ENCODE measurements around the gene GET4.

DNA sequence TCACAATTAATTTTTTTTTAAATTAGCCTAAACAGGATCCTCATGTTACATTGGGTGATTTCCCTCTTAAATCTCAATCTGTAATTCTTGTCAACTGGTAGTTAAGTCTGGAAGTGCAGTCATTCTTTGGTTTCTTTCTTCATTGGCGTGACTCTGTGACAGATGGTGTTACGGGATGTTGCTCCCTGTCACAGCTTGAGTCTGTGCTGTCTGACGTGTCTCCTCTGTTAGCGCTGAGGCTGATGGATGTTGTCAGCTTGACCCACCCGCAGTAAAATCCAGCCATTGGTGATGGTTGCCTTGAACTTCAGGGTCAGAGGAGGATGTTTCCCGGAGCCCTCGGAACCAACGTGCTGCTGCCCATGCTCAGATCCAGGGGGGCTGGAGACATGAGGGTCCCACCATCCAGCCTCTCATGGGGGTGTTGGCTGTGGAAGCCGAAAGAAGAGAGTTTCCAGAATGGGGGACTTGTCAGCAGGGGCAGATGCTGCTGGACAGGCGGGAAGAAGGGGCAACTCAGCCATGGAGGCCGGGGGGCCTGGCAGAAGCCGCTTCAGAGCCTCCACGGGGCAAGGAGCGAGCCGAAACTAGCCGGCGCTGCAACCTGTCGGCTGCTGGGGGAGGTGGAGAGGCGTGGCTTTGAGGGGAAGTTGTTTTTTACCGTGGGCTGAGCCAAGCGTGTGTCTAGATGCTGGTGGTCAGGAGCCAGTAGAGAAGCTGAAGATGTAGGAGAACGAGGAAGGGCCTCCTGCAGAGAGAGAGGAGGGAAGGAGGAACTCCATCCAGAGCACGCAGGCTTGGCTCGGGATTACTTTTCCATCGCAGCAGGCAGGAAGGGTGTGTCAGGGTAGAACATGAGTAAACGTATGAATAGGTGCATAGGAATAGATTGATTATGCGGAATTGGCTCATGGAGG lies 40.6 kb upstream of the GET4 start:
- no peak for TF ChIP-seq GATA3 (IDR thresholded peaks at IDR 0.05; ENCODE audit: low read depth, low read length)
- TF ChIP-seq GATA2 (IDR thresholded peaks at IDR 0.05; ENCODE audit: low read depth, low read length): no peak

Measured in SH-SY5Y (cell line).